H1 (cell line): ENCODE results near the gene ARID4B. TPM values are rescaled to one million over a fixed set of nuclear protein-coding genes. Genes with fewer than 3 reads are reported as not detected.

Experiments used
- ATF3 ChIP-seq: IDR thresholded peaks from 2 replicates; pipeline ENCODE4 v1.6.1; 2011; ENCODE audit warnings: low read depth, mild to moderate bottlenecking, low read length; ENCODE audit not compliant: insufficient read depth
- CBX5 ChIP-seq: fragments of 300-800, 300-1000 bp; sonication (generic); IDR thresholded peaks from 2 replicates; pipeline ENCODE4 v1.7.1; 2016; ENCODE audit warnings: antibody characterized with exemption, low read length, low read depth
- CBX8 ChIP-seq: fragments of 300-800, 300-1000 bp; sonication (generic); IDR thresholded peaks from 2 replicates; pipeline ENCODE4 v1.7.1; 2016; ENCODE audit warnings: low read depth, low read length, borderline replicate concordance
- CHD2 ChIP-seq: IDR thresholded peaks from 2 replicates; pipeline ENCODE4 v1.6.1; 2012; ENCODE audit warnings: low read length, improper control_type of control experiment
- CREB1 ChIP-seq: IDR thresholded peaks from 2 replicates; pipeline ENCODE4 v1.6.1; 2012; ENCODE audit warnings: inconsistent platforms
- FOSL1 ChIP-seq: IDR thresholded peaks from 2 replicates; pipeline ENCODE4 v1.6.1; 2011; ENCODE audit warnings: mild to moderate bottlenecking, low read depth, low read length, moderate library complexity; ENCODE audit not compliant: insufficient read depth
- KDM4A ChIP-seq: IDR thresholded peaks from one replicate; pipeline ENCODE4 v1.7.1; 2012; ENCODE audit warnings: low read depth, mild to moderate bottlenecking, moderate library complexity, low read length, inconsistent platforms; ENCODE audit not compliant: severe bottlenecking
- MAX ChIP-seq: IDR thresholded peaks from 2 replicates; pipeline ENCODE4 v1.6.1; 2012; ENCODE audit warnings: inconsistent platforms
- POLR2AphosphoS5 ChIP-seq: IDR thresholded peaks from 2 replicates; pipeline ENCODE4 v1.6.1; 2011; ENCODE audit warnings: low read depth, low read length
- POU5F1 ChIP-seq: IDR thresholded peaks from 2 replicates; pipeline ENCODE4 v1.6.1; 2011; ENCODE audit warnings: low read depth, mild to moderate bottlenecking, low read length, moderate library complexity
- SIX5 ChIP-seq: IDR thresholded peaks from 2 replicates; pipeline ENCODE4 v1.6.1; 2011; ENCODE audit warnings: mild to moderate bottlenecking, low read depth, low read length
- SP2 ChIP-seq: IDR thresholded peaks from 2 replicates; pipeline ENCODE4 v1.6.1; 2012; ENCODE audit warnings: mild to moderate bottlenecking, low read length, inconsistent platforms
- polyA plus RNA-seq, 7 experiments: library from polyadenylated mRNA; depleted of rRNA in 3 of 7; stranded (reverse) in 5 of 7; unstranded in 2 of 7; fragments of >200 nt in 5 of 7; fragments of 200-250 nt in 2 of 7; gene quantifications; 1 replicate in 5 of 7; 2 replicates in 1 of 7; 4 replicates in 1 of 7; pipeline versions ENCODE4 v1.2.1 to v1.2.3, GENCODE V29; 2011 to 2013; ENCODE audit warnings: missing spikeins in 2 of 7, mixed read lengths in 2 of 7
- total RNA-seq: library from RNA; stranded (reverse); fragmentation: NEBNext Ultra II Directional; extraction: Animal tissue kit (Norgen Biotek cat#: 25700); gene quantifications from 2 replicates; pipeline ENCODE4 v1.2.1, GENCODE V29; 2021

The ARID4B gene
- total and polyA plus RNA-seq, 2 of the 8 experiments (the other 6 are each of a cell fraction or from before 2014, with no cell fraction given) = 5.1 to 28.8 TPM

GRCh38 chr1:235327559-235328270 lies at the start of gene ARID4B (continued):
- TF ChIP-seq KDM4A (peak; percentile 19), POLR2AphosphoS5 (peak; percentile 80), SIX5 (no peak), CHD2 (no peak), POU5F1 (no peak), SP2 (no peak), ATF3 (no peak), CBX5 (no peak), CREB1 (no peak), FOSL1 (no peak), CBX8 (no peak), MAX (peak; percentile 8; the same call in 1 of the 2 replicates)
- TF ChIP-seq, all 59 proteins: peak for 9
